Measurements from ENCODE around the gene STX4.

The STX4 gene, protein sequence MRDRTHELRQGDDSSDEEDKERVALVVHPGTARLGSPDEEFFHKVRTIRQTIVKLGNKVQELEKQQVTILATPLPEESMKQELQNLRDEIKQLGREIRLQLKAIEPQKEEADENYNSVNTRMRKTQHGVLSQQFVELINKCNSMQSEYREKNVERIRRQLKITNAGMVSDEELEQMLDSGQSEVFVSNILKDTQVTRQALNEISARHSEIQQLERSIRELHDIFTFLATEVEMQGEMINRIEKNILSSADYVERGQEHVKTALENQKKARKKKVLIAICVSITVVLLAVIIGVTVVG

DNA sequence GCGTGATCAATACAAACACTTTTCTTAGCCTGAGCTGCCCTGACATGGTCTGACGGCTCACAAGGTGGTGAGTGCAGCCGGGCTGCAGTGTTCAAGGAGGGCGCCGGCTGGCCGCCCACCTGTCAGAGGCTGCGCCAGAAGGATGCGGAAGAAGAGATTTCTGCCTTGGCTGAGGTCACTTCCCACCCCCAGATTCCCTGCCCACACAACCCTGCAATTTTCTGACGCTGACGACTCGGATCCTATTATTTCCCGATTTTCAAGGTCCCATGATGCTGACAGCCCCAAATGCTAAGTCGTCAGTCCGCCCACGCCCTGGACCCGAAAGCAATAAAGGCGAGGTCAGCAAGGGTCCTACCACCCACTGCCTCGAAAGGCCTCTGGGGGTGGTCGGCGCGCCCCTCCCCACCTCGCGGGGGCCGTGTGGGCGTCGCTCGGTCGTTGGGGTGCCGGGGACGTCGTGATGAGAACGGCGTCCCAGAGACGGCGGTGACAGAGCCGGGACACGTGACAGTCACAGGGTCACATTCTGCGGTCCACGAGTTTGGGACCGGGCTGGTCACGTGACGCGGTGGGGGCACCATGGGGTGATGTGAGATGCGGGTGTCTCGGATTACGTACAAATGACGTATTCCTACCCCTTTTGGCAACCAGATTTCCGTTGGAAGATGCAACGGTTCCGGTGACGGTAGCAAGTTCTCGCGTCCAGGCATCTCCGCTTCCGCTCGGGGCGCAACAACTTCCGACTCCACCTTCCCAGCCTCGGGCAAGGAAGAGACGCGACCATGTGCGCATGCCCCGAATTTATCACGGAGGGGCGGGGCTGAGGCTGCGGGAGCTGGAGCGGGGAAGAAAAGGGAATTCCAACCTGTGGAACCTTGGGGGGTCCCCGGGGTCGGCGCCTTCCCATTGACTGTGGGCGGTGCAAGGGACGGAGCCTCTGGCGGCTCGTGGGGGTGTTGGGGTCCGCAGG is at the start of gene STX4:
Gene STX4, plus strand, starts transcription at position 823 of the 973 bp plus-strand sequence. CDS start 248 bp downstream, outside the sequence.
- DNase-seq (ENCODE audit: low spot score) = peak; percentile 98

GRCh38 chr16:30983898-30984610 is 49.3 kb upstream of the STX4 start:
- no peak for DNase-seq (ENCODE audit: low spot score)

GRCh38 chr16:30984669-30985400 is 48.5 kb upstream of the STX4 start, which contains the start of gene HSD3B7:
TSS of gene HSD3B7 (plus strand) at chr16:30985207. CDS start at chr16:30985659, 452 bp downstream.
- peak; percentile 94 for DNase-seq (ENCODE audit: low spot score)

DNA sequence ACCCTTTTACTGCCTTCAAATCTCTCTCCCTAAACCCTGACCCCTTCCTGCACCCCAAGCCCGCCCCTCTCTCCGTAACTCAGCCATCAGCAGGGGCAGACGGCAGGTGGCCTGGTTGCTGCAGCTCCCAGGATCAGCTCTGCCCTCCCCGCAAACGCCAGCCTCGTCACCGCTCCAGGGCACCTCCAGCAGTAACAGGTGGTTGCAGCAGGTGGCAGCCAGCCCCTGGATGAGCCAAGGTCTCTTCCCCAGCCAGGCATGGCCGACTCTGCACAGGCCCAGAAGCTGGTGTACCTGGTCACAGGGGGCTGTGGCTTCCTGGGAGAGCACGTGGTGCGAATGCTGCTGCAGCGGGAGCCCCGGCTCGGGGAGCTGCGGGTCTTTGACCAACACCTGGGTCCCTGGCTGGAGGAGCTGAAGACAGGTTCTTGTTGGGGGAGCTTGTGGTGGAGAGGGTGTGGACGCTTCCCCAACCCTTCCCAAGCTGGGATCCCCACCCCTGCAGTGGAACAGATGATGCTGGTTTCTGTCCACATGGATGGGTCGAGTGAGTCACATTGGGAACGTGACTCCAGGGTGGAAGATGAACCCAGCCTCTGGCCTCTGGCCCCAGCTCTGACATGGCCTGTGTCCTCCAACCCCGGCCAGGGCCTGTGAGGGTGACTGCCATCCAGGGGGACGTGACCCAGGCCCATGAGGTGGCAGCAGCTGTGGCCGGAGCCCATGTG is 47.8 kb upstream of the STX4 start:
- DNase-seq (ENCODE audit: low spot score) = no peak

- DNase-seq (ENCODE audit: low spot score) = no peak
Observed at GRCh38 chr16:30986129-30986991, 47.0 kb upstream of the STX4 start.

GRCh38 chr16:30987581-30988190 is 45.7 kb upstream of the STX4 start:
- no peak for DNase-seq (ENCODE audit: low spot score)

DNA sequence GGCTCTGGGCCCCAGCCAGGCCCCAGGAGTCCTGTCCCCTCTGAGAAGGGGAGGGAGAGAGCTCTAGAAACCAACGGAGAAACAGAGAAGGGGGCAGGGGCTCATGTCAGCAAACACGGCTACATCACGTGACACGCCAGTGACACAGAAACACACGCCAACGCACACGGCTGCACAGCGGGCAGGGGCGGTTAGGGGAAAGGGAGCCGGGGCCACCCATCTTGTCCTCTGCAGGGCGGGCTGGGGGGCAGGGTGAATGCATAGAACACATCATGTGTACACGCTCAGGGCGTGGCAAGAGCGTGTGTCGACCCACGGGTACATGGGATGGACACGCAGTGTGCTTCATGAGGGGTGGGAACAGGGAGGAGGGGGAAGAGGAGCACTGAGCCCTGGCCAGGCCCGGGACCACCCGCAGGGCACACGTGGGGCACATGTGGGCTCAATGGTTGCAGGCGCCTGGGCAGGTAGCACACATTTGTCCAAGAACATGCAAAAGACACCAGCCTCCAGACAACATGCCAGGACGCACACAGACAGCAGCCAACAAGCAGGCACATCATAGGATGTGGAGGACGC is 43.8 kb upstream of the STX4 start:
- DNase-seq (ENCODE audit: low spot score) = no peak

GRCh38 chr16:30990105-30990504 is 43.3 kb upstream of the STX4 start:
- no peak for DNase-seq (ENCODE audit: low spot score)

DNA sequence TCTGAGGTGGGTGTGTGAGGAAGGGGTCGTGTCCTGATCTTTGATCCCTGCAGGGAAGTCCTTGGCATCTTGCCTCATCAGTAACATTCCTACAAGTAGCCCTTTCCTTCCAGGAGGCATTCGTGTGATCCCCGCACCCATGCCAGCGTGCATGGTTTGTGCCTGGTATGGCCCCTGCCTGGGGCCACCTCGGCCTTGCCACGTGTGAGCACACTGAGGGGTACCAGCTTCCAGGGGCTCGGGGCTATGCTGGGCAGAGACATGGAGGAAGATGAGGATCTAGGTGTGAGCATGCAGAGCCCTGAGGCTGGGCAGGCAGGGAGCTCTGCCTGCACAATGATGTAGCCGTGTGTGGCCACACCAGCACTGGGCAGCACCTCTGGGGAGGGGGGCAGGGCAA is 42.3 kb upstream of the STX4 start:
- no peak for DNase-seq (ENCODE audit: low spot score)

DNA sequence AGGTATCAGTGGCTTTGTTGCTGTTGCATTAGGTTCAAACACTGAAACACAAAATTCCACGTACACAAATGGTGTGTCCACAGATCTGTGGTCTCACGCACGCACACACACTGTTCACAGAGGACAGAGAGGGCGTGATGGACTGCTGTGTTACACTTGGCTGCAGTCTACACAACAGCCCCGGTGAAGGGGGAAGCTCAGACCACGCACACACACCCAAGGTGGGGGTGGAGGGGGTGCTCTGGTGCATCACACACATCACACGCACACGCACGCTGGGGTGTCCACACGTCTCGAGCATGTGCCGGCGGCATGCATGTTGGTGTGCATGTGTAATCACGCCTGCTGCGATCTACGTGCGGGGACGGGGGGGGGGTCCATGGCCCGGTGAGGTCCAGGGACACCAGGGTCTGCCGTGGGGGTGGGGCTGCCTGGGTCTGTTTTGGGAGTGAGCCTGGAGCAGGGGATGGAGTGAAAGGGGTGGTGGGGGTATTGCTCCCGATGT is 41.0 kb upstream of the STX4 start:
- no peak for DNase-seq (ENCODE audit: low spot score)

DNA sequence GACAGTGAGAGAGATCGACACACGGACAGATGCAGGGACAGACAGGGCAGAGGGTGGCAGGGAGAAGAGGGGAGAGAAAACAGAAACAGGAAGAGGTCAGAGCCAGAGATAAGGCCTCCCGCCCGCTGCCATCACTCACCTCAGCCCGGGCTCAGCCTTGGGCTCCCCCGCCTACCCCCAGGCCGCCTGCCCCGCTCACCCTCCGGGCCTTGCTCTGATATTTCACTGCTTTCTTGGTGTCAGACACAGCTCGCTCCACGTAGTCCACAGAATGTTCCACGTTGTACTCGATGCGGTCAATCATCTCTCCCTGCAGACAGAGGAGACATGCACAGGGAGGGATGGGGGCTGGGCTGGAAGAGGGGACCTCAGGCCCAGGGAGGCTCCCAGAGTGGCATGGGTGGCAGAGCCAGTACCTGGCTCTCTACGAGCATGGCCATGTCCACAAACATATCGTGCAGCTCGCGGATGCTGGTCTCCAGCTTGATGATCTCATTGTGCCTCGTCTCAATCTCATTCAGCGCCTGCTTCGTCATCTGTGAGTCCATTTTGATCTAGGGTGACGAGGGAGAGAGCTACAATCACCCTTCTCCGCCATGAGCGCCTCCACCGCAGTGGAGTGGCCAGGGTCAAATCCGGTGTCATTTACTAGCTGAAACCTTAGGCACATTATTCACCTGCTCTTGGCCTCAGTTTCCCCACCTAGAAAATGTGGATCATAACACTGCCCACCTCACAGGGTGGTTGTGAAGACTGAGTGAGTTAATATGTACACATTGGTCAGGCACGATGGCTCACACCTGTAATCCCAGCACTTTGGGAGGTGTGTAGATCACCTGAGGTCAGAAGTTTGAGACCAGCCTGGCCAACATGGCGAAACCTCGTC is 40.2 kb upstream of the STX4 start:
- DNase-seq (ENCODE audit: low spot score) = no peak

- no peak for DNase-seq (ENCODE audit: low spot score)
Observed at GRCh38 chr16:30995927-30996323, 37.4 kb upstream of the STX4 start.

- DNase-seq (ENCODE audit: low spot score) = no peak
Observed at GRCh38 chr16:30996324-30996984, 36.9 kb upstream of the STX4 start.

DNA sequence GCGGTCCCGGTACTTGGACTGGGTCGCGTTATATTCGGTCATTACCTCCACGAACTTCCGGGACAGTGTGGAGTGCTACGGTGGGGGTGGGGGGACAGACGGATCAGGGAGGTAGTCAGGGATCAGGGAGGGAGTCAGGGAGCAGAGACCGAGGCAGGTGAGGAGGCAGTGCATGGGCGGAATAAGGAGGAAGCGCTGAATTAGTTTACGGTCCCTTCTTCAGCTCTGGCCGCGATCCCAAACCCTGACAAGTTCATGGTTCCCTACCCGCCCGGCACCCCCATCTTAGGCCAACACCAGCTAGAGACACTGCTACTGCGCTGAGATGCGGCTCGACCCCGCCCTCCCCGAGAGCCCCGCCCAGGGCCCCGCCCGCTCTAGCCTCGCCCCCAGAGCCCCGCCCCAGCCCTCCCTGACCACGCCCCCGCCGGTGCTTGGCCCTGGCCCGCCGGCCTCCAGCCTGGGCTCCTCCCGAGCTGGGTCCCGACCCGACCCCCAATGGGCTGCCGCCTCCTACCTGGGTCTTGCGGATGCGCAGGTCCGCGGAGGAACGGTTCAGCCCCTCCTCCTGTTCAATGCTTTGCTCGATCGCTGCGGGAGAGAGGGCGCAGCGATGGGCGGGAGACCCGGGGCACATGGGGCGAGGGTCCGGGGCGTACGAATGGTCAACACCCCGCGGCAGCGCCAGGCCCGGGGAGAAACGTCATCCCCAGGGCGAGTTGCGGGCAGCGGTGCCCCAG is 36.2 kb upstream of the STX4 start:
- DNase-seq (ENCODE audit: low spot score) = peak; percentile 85

DNA sequence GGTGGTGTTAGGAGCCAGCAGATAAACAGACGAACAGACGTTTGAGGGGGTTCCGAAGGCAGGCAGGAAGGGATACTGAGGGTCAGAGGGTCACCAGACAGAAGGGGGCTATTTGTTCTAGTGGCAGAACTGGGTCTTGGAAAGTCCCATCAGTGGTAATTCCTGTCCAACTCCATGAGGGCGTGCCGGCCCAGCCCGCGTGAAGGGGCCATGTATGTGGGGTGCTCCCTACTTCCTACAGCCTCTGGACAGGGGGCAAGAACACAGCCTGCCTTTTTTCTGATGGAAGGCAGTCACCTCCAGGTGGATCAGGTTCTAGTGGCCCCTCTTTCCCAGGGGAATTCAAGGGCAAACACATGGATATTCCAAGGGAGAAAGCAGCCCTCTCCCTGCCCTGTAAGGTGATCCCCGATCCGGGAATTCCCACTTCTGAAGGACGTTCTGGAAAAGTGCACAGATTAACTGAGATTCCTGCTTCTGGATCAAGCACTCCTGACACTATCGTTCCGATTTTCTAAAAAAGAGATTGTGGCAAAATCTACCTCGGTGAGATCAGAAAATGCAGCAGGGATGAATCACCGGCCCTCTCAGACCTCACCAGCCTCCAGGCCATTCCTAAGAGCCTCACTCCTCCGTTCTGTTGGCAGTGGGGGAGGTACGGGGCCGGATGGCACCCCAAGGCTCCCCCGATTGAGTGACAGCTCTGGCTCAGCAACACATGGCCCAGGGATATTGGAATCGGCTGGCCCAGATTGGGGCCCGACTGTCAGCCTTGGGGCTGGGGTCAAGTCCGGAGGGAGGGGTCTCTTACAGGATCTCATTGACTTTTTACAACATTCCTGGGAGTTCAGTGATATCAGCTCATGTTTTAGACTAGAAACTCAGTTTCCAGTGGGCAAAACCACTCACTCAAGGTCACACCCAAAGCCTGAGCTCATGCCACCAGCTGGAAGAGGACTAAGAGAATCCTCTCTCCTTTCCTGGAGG is 35.3 kb upstream of the STX4 start:
- no peak for DNase-seq (ENCODE audit: low spot score)

All from left forelimb (tissue), 1 donor.